Erythroblast (primary cell): ENCODE data around the gene TBCD.

Experiments used
- GATA1 ChIP-seq: IDR thresholded peaks from 2 replicates; pipeline ENCODE4 v1.6.1; 2011; ENCODE audit warnings: low read depth, mild to moderate bottlenecking, control low read depth, low read length, moderate library complexity
- POLR2A ChIP-seq: IDR thresholded peaks from 2 replicates; pipeline ENCODE4 v1.6.1; 2011; ENCODE audit warnings: mild to moderate bottlenecking, low read length

GRCh38 chr17:82915010-82915756, 163.3 kb downstream of the TBCD start:
- TF ChIP-seq POLR2A (no peak), GATA1 (no peak)
